HG02588 (cell line): ENCODE data around the gene STXBP6.

ENCODE experiments used
- ATAC-seq: cut with Tn5 transposase; IDR thresholded peaks from one replicate; pipeline ENCODE4 v1.9.1; 2021; ENCODE audit warnings: mild to moderate bottlenecking, moderate library complexity; ENCODE audit not compliant: unreplicated experiment

STXBP6 gene

DNA sequence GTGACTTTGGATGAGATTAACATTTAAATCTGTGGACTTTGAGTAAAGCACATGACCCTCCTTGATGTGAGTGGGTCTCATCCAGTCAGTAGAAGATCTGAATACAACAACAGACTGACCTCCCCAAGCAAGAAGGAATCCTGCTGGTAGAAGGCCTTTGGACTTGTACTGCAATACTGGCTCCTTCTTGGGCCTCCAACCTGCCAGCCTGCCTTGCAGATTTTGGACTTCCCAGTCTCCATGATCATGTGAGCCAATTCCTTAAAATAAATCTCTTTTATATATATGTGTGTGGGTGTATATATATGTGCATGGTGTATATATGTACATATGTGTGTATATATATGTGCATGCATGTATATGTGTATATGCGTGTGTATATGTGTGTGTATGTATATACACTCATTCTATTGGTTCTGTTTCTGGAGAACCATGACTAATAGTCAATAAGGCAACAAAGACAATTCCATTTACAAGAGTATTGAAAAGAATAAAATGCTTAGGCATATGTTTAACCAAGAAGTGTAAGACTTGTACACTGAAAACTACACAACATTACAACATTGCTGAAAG lies 183.8 kb downstream of the STXBP6 start:
- ATAC-seq: no peak

DNA sequence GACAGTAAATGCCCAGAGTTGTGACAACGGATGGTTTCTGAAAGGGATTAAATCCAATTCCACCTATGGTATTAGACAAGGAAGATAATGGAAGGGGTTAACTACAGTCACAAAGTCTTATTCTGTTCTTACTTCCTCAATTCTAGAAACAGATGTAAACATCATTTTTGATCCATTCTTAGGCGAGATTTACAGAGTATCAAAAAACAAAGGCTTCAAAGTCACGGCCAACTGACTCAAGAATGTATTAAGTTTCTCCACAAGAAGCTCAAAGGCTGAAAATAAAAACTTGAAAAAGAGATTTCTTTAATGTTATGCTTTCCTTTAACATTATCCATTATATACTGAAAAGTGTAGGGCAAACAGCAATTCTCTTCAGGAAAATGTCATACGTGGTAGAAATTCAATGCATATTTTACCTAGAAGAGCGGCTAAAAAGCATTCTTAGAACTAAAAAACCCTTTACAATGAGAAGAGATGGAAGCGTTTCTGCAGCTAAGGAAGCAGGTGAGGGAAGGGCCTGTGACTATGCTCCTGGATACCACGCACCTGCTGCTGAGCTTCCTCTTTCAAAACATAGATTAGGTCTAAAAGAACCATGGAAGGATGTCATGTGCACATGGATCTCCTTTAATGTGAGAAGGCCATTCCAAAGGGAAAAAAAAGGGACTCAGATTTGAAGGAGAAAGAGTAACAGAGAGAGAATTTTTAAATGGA lies 185.8 kb downstream of the STXBP6 start:
- no peak for ATAC-seq

- ATAC-seq: no peak
Measured at GRCh38 chr14:24861083-24861630, 188.8 kb downstream of the STXBP6 start.

DNA sequence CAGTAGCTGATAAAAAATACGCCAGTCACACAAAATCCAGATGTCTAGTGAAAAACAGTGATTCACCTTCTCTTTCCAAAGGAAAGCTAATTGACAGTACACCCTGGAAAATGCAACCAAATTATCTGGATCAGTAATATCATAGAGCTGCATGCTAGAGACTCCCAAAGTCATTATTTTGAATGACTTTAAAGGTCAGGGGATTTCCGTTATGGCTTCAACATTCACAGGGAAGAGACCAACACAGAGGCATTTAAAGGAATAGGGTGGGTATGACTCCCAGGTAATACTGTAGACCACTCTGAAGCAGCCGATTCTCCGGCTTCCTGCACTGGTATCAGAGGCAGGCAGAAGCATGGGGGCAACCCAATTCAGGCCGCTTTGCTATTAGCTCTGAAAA lies 190.4 kb downstream of the STXBP6 start:
- no peak for ATAC-seq

DNA sequence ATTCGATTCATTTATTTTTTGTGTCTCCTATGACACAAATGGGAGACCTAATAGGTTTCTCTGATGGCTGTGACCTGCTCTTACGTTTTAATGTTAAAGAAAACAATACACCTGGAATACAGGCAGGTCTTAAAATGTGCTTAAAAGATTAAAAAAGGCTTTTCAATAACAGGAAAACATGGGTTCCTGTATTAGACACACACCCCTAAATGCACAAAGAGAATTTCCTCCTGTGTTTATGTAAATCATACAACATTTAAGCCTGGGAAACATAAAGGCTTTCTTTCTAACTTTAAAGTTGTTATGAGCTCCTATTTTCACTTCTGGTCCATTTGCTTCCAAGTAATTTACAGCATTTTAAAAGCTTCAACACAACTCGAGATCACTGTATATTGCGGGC lies 191.3 kb downstream of the STXBP6 start:
- ATAC-seq: no peak

GRCh38 chr14:24858052-24858451 lies 191.9 kb downstream of the STXBP6 start:
- no peak for ATAC-seq

DNA sequence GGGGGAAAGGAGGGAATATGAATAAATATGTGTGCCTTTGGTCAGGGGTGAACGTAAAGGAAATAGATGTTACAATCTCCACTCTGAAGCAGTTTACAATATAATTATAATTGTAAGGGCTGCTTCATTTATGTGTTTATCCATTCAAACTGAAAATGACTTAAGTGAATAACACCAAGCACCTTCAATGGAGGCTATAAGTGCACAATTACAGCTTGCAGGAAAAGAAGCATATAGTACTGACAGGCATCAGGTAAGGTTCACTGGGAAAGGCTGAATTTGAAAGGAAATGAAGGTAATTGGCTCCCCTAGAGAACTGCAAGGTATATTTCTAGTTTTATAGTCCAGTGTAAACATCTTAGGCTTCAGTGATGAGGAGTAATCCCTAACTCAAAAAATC lies 192.7 kb downstream of the STXBP6 start:
- ATAC-seq: no peak

- no peak for ATAC-seq
Measured at GRCh38 chr14:24853446-24853845, 196.5 kb downstream of the STXBP6 start.

GRCh38 chr14:24852312-24853060 lies 197.5 kb downstream of the STXBP6 start:
- ATAC-seq: no peak

- ATAC-seq: no peak
Measured at GRCh38 chr14:24851837-24852236, 198.1 kb downstream of the STXBP6 start.

DNA sequence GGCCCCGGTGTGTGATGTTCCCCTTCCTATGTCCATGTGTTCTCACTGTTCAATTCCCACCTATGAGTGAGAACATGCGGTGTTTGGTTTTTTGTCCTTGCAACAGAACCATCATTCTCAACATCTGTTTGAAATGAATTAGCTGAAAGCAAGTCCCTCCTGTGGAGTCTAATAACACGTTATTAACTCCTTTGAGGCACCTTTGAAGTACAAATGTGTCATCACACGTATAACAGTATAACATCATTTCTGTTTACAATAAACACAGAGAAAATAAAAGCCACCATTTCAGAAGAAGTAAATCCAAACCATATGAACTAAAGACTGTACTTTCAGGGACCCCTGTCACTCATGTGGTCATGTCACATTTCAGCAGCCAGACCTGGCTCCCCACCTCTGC lies 198.5 kb downstream of the STXBP6 start:
- ATAC-seq: no peak

- no peak for ATAC-seq
Measured at GRCh38 chr14:24850072-24850471, 199.9 kb downstream of the STXBP6 start.

DNA sequence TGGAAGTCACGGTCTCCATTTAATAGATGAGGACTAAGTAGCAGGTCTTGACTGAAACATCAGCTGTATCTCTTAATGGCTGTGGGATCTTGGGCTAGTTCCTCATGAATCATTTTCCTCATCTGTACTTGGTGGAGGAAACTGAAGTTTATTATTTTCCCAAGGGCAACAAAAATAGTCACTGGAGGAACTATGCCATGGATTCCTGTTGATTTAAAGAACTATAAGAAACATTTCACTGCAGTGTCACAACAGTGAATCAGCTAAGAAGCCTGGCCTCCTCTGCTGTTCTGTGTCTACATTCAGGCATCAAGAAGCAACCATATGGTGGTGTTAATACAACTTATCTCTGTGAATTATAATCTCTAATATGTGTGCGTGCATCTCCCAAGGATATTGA lies 200.5 kb downstream of the STXBP6 start:
- ATAC-seq: no peak

- ATAC-seq: no peak
Measured at GRCh38 chr14:24848102-24848790, 201.7 kb downstream of the STXBP6 start.

GRCh38 chr14:24847568-24848095 lies 202.3 kb downstream of the STXBP6 start:
- no peak for ATAC-seq

GRCh38 chr14:24846261-24846660 lies 203.7 kb downstream of the STXBP6 start:
- ATAC-seq: no peak

GRCh38 chr14:24845851-24846250 lies 204.1 kb downstream of the STXBP6 start:
- no peak for ATAC-seq

DNA sequence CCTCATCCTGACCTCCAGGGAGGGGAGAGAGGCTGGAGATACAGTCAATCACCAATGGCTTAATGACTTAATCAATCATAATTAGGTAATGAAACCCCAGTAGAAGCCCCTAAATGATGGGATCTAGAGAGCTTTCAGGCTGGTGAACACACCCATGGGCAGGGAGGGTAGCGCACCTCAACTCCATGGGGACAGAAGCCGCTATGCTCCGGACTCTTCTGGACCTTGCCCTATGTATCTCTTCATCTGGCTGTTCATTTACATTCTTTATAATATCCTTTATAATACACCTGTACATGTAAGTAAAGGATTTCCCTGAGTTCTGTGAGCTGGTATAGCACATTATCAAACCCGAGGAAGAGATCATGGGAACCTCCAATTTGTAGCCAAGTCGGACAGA lies 205.9 kb downstream of the STXBP6 start:
- ATAC-seq: no peak

GRCh38 chr14:24843494-24843893 lies 206.5 kb downstream of the STXBP6 start:
- peak; percentile 92 for ATAC-seq

DNA sequence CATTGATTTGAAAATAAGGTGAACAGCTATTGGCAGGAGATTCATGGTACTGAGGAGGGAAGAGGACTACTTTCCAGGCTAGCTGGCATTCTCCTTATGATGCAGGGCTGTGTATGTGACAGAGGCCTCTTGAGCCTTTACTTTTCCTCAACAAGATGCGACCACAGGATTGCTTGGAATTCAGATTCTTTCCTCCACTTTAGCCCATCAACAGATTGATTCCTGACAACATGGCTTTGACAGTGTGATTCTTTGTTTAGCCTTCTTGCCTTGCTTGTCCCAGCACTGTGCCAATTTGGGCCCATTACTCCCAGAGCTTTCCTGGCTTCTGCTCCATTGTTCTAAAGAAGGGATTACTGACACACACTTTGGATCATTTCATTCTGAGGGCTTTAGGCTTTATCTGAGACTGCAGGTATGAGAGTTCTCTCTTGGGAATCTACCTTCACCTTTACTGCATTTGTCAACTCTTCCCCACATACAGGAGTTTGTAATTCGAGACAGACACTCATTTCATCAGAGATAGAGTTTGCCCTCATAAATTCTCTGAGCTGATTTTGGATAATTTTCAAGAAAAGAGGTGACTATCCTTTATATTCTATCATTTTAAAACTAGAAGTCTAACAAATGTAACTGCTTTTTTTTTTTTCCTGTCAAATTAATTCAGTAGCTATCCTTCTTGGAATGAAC lies 209.6 kb downstream of the STXBP6 start:
- ATAC-seq: no peak
